22Rv1 (cell line): Measurements from ENCODE around the gene TMEM222.

Source experiments
- CTCF ChIP-seq: fragments of 450-650 bp; IDR thresholded peaks from 2 replicates; pipeline ENCODE4 v1.5.1; 2017; ENCODE audit warnings: mild to moderate bottlenecking
- ZFX ChIP-seq: fragments of 450-650 bp; IDR thresholded peaks from 2 replicates; pipeline ENCODE4 v1.6.1; 2017; ENCODE audit warnings: antibody characterized with exemption, borderline replicate concordance

- TF ChIP-seq CTCF (no peak), ZFX (no peak)
These were observed 11.8 kb downstream of the TMEM222 start for GRCh38 chr1:27333717-27334279.
